HEK293 (cell line): ENCODE measurements around the gene DSG2.

Experiments used
- MYNN ChIP-seq: fragments of 450-650 bp; formaldehyde crosslinking; IDR thresholded peaks from 2 replicates; pipeline ENCODE4 v1.5.1; 2016; ENCODE audit warnings: missing biosample characterization, missing genetic modification characterization, borderline replicate concordance
- REST ChIP-seq: fragments of 450-650 bp; formaldehyde crosslinking; IDR thresholded peaks from 2 replicates; pipeline ENCODE4 v1.5.1; 2016; ENCODE audit warnings: missing biosample characterization, missing genetic modification characterization
- ZNF133 ChIP-seq: fragments of 450-650 bp; formaldehyde crosslinking; IDR thresholded peaks from 2 replicates; pipeline ENCODE4 v1.5.1; 2016; ENCODE audit warnings: missing biosample characterization, missing genetic modification characterization
- ZNF175 ChIP-seq: fragments of 450-650 bp; formaldehyde crosslinking; IDR thresholded peaks from 2 replicates; pipeline ENCODE4 v1.5.1; 2016; ENCODE audit warnings: missing biosample characterization, missing genetic modification characterization
- ZNF23 ChIP-seq: fragments of 450-650 bp; formaldehyde crosslinking; IDR thresholded peaks from 2 replicates; pipeline ENCODE4 v1.5.1; 2016; ENCODE audit warnings: missing biosample characterization, missing genetic modification characterization, borderline replicate concordance
- ZNF530 ChIP-seq: fragments of 450-650 bp; formaldehyde crosslinking; IDR thresholded peaks from 2 replicates; pipeline ENCODE4 v1.5.1; 2016; ENCODE audit warnings: low read depth, missing biosample characterization, missing genetic modification characterization
- TF ChIP-seq, protein P1 (sequence below): fragments of 450-650 bp; formaldehyde crosslinking; IDR thresholded peaks from 2 replicates; pipeline ENCODE4 v1.5.1; 2016; ENCODE audit warnings: missing biosample characterization, missing genetic modification characterization
- TF ChIP-seq, protein P2 (sequence below): fragments of 450-650 bp; formaldehyde crosslinking; IDR thresholded peaks from 2 replicates; pipeline ENCODE4 v1.5.1; 2016; ENCODE audit warnings: missing biosample characterization, missing genetic modification characterization

DNA sequence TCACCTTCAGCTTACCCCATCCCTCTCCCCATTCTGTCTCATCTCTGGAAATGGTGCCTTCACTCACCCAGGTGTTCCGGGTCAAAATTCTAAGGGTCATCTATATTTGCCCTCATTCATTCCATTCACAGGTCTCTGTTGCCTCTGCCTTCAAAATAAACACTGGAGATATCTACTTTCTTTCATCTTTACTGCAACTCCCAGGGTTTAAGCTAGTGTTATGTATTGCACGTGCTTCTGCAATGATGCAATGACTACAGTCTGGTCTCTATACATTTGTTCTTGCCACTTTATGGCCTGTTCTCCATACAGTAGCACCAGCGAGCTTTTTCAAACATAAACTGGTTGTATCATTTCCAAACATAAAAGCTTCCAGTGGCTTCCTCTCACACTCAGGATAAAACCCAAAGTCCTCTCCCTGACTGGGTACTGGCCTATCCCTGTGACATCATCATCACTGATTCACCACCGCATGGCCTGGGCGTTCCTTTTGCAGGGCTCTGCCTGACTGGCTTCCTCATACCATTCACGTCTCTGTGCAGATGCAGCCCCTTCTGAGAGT, 14.3 kb downstream of the DSG2 start:
- TF ChIP-seq, protein P1, sequence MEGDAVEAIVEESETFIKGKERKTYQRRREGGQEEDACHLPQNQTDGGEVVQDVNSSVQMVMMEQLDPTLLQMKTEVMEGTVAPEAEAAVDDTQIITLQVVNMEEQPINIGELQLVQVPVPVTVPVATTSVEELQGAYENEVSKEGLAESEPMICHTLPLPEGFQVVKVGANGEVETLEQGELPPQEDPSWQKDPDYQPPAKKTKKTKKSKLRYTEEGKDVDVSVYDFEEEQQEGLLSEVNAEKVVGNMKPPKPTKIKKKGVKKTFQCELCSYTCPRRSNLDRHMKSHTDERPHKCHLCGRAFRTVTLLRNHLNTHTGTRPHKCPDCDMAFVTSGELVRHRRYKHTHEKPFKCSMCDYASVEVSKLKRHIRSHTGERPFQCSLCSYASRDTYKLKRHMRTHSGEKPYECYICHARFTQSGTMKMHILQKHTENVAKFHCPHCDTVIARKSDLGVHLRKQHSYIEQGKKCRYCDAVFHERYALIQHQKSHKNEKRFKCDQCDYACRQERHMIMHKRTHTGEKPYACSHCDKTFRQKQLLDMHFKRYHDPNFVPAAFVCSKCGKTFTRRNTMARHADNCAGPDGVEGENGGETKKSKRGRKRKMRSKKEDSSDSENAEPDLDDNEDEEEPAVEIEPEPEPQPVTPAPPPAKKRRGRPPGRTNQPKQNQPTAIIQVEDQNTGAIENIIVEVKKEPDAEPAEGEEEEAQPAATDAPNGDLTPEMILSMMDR (tag by site-specific recombination) = no peak
- no peak for TF ChIP-seq REST
- TF ChIP-seq ZNF133 = no peak
- no peak for TF ChIP-seq ZNF530
- TF ChIP-seq ZNF175 (tag by site-specific recombination) = no peak
- TF ChIP-seq, protein P2, sequence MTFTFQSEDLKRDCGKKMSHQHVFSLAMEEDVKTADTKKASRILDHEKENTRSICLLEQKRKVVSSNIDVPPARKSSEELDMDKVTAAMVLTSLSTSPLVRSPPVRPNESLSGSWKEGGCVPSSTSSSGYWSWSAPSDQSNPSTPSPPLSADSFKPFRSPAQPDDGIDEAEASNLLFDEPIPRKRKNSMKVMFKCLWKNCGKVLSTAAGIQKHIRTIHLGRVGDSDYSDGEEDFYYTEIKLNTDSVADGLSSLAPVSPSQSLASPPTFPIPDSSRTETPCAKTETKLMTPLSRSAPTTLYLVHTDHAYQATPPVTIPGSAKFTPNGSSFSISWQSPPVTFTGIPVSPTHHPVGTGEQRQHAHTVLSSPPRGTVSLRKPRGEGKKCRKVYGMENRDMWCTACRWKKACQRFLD = no peak
- no peak for TF ChIP-seq MYNN (tag by site-specific recombination)
- TF ChIP-seq ZNF23 = no peak
